HG03521 (cell line): ENCODE data around the gene PRKACG.

Experiments used
- ATAC-seq: cut with Tn5 transposase; IDR thresholded peaks from one replicate; pipeline ENCODE4 v1.9.1; 2021; ENCODE audit warnings: mild to moderate bottlenecking, moderate library complexity; ENCODE audit not compliant: unreplicated experiment

The PRKACG gene

GRCh38 chr9:68983522-68984424 lies 30.1 kb downstream of the PRKACG start:
- no peak for ATAC-seq

- no peak for ATAC-seq
Measured at GRCh38 chr9:68983008-68983411, 30.9 kb downstream of the PRKACG start.

- ATAC-seq = no peak
Measured at GRCh38 chr9:68981789-68982188, 32.1 kb downstream of the PRKACG start.

- no peak for ATAC-seq
Measured at GRCh38 chr9:68980341-68980914, 33.5 kb downstream of the PRKACG start.

GRCh38 chr9:68979538-68980314 lies 34.2 kb downstream of the PRKACG start:
- ATAC-seq = no peak

GRCh38 chr9:68978501-68978900 lies 35.4 kb downstream of the PRKACG start:
- ATAC-seq = no peak

GRCh38 chr9:68978066-68978465 lies 35.8 kb downstream of the PRKACG start:
- no peak for ATAC-seq

- no peak for ATAC-seq
Measured at GRCh38 chr9:68975365-68976043, 38.4 kb downstream of the PRKACG start.

- no peak for ATAC-seq
Measured at GRCh38 chr9:68974901-68975300, 39.0 kb downstream of the PRKACG start.

- ATAC-seq = peak; percentile 85
Measured at GRCh38 chr9:68974431-68974830, 39.5 kb downstream of the PRKACG start.

GRCh38 chr9:68973619-68974018 lies 40.3 kb downstream of the PRKACG start:
- ATAC-seq = no peak

- no peak for ATAC-seq
Measured at GRCh38 chr9:68970151-68970550, 43.8 kb downstream of the PRKACG start.

- no peak for ATAC-seq
Measured at GRCh38 chr9:68969538-68969937, 44.4 kb downstream of the PRKACG start.

GRCh38 chr9:68967800-68968199 lies 46.1 kb downstream of the PRKACG start:
- no peak for ATAC-seq

GRCh38 chr9:68966496-68966944 lies 47.4 kb downstream of the PRKACG start:
- no peak for ATAC-seq

GRCh38 chr9:68964765-68965164 lies 49.1 kb downstream of the PRKACG start:
- ATAC-seq = no peak

GRCh38 chr9:68964102-68964541 lies 49.8 kb downstream of the PRKACG start:
- no peak for ATAC-seq

GRCh38 chr9:68963416-68963815 lies 50.5 kb downstream of the PRKACG start:
- ATAC-seq = no peak
